NCI-H2107 treated with DMSO at 0.1 percent for 48 hours (cell line): ENCODE data around the gene KCNH6.

ENCODE experiments used
- DNase-seq: peaks from one replicate; lab custom pipeline; 2025; ENCODE audit not compliant: unreplicated experiment; lab: John Stamatoyannopoulos, UW

Gene KCNH6

DNA sequence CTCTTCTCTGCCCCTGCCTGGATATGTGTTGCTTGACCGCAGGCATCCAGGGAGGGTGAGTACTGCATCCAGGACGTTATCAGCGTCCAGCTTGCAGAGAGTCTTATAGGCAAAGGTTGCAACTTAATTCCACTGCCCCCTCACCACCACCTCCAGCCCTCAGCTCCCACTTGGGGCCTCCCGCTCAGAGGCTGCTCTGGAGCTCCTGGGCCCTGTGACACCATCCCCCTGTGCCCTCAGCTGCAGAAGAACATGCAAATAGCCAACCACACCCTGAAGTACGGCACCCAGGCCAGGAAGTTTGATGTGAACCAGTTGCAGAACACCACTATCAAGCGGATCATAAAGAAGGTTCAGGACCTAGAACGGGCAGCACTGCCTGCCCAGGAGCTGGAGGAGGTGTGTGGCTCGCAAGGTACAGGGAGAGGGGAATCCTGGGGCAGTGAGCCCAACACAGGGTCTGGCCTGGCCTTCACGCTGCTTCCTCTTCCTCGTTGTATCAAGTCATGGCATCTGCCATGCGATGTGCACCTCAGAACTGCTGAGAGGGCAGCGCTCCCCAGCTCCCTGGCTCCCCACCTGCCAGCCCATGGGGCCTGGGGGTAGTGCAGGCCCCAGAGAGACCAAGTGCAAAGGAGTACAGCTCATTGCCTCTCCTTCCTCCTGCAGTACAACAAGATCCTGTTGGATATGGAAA, 36.7 kb upstream of the KCNH6 start:
- no peak for DNase-seq

DNA sequence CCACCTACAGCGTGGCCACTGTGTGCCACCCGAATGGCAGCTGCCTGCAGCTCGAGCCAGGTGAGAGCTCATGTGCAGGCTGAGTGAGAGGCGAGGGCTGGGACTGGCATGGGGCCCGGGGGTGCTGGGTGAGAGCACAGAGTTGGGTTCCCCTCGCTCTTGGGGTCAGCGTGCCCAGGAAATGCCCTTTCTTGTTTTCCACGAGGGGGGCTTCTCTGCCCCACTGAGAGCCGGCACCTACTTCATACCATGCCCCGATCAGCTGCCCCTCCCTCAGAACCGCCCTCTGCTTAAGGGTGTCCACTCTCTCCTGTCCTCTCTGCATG, 36.2 kb upstream of the KCNH6 start:
- DNase-seq, result no peak

DNA sequence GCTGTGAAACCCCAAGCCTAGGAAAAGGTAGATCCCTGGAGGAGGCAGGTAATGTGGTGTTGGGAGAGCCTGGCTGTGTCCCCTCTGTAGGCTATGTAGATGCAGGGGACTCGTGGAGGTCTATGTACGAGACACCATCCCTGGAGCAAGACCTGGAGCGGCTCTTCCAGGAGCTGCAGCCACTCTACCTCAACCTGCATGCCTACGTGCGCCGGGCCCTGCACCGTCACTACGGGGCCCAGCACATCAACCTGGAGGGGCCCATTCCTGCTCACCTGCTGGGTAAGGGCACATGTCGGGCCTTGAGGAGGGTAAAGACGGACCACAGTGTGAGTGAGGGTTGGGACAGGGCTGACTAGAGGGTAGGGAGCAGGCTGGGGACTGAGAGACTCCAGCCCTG, 34.3 kb upstream of the KCNH6 start:
- no peak for DNase-seq

DNA sequence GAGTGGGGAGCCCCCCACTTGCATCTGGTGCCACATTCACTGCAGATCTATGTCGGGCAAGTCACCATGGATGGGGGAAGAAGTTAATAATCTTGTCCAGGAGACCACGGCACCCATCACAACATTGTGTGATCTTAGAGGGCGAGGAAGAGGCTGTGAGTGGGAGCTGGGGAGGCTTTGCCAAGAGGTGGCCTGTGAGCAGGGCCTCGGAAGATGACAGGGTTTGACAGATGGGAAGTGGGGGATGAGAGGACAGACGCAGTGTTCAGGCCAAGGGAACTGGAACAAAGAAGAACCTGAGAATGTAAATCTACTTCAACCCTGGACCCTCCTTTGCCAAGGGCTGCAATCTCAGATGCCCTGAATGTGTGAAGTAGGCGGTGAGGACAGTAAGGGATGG, 33.9 kb upstream of the KCNH6 start:
- no peak for DNase-seq

DNA sequence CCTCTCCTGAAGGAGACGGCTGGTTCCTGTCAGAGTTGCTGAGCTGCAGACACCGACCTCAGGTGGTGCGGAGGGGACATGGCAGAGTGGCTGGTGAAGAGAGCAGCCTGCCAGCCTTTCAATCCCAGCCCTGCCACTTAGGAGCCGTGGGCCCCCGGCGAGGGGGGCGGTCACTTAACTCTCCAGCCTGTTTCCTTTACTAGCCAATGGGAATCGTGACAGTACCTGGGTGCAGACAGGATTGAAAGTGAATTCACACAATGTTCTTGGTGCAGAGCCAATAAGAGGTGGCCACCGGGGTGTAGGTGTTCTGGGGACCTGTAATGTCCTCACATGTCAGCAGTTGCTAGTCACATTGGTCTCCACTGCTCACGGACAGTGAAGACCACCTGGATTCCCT, 32.8 kb upstream of the KCNH6 start:
- no peak for DNase-seq

DNA sequence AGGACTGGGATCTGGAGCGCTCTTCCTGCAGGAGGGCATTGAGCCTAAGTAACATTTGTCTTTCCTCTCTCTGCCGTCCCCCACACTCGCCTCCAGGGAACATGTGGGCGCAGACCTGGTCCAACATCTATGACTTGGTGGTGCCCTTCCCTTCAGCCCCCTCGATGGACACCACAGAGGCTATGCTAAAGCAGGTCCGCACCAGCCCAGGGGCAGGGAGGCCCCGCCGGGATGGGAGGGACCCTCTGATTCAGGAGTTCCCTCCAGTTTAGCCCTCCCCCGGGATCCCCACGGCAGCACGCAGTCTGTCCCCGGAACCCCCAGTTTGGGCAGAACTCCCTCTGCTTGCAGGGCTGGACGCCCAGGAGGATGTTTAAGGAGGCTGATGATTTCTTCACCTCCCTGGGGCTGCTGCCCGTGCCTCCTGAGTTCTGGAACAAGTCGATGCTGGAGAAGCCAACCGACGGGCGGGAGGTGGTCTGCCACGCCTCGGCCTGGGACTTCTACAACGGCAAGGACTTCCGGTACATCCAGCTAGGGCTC, 32.2 kb upstream of the KCNH6 start:
- no peak for DNase-seq

DNA sequence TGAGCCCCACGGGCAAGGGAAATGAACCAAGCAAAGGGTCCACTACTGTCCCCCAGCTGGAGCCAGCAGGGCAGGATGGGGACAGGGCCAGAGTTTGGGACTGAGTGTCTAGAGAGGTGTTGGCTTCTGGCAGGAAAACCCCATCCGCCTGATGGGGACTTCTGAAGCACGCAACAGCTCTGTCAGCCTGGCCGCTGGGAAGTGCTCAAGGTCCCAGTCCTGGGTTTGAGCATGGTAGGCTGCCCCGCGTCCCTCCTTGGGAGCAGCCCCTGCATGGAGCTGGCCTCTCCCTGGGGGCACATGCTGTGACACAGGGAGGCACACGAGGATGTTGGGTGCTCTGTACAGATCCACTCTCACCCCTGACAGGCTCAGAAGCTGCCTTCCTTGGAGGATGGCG, 31.7 kb upstream of the KCNH6 start:
- no peak for DNase-seq

DNA sequence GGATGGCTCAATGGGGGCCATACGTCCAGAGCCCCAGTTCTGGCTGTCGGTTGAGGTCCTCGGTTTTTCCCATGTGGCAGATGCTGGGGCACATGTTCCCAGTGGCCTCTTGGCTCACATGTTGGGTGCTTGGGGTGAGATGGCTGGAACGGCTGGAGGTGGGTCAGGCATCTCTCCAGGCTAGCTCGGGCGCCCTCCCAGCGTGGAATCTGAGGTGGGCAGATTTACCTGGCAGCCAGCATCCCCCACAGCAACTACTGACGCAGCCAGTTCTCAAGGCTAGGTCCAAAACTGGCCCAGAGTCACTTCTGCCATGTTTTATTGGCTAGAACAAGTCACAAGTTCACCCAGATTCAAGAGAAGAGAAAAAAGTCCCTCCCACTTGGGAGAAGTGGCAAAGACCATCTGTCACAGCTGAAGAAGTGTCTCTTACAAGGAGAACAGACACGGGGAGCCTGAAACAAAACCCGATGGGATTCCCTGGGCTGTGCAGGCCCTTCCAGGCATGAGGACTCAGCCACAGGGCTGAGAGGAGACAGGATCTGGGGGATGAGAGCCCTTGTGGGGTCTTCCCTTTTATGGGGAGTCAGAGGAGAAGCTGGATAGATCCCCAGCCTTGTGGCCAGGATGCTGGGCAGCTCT, 31.1 kb upstream of the KCNH6 start:
- no peak for DNase-seq

DNA sequence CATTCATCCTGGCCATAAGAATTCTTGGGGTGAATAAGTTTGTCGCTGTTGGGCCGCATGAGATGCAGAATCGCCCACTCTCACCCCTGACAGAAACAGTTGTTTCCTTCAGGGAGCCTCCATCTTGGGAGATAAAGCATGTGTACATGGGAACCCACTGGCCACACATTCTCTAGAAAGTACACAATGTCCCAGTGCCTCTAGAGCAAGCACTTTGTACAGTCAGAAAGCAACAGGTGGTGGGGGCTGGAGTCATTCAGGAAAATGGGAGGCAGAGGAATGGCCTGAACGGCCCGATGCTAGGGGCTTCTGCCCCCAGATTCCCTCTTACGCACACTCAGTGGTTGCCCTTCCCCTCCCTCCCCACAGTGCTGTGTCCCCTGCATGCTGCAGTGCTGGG, 30.2 kb upstream of the KCNH6 start:
- DNase-seq, result no peak

DNA sequence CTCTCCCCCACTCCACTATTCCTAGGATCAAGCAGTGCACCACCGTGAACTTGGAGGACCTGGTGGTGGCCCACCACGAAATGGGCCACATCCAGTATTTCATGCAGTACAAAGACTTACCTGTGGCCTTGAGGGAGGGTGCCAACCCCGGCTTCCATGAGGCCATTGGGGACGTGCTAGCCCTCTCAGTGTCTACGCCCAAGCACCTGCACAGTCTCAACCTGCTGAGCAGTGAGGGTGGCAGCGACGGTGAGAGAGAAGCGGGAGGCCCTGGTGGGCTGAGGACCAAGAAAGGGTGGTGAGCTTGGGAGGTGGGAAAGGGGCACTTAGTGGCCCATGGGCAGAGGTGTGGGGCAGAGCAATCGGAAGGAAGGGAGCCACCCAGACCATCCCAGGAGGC, 29.7 kb upstream of the KCNH6 start:
- DNase-seq, result no peak

DNA sequence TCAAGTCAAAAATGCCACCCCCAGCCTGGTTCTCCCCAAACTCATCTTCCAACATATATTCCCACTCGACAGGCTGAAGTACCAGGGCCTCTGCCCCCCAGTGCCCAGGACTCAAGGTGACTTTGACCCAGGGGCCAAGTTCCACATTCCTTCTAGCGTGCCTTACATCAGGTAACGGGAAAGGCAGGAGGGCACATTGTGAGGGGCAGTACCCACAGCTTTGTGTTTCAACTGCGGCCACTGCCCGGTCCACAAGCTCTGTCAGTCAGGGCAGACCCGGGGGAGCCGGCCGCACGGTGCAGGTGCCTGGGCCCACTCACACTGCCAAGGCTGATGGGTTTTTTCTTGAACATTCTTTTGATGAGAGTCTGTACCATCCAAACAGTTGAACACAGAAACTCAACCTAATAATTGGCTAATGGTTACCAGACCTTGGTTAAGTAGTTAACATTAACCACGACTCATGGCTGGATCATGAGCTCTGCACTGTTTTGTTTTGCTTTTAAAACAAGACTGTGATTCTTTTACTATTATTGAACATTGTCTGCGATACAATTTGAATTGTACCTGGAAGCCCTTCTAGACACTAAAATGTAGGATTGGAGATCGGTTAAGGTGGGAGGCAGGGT, 28.7 kb upstream of the KCNH6 start:
- no peak for DNase-seq

DNA sequence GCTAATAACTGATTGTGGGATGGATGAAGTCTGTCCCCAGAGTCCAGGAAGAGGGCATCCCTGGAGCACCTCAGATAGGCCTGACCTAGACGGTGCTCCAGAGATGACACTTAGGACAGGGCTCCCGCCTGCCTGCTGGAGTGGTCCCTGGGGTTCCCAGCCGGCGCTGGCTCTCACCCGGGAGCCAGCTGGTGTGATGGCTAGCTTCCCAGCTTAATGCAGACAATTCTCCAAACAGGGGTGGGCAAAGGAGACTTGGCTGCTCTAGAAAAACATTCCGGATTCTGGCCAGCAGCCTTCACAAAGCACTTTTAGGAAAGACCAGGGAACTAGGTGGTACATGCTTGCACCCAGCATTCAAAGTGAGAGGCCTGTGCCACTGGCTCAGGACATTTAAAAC, 27.7 kb upstream of the KCNH6 start:
- no peak for DNase-seq

DNA sequence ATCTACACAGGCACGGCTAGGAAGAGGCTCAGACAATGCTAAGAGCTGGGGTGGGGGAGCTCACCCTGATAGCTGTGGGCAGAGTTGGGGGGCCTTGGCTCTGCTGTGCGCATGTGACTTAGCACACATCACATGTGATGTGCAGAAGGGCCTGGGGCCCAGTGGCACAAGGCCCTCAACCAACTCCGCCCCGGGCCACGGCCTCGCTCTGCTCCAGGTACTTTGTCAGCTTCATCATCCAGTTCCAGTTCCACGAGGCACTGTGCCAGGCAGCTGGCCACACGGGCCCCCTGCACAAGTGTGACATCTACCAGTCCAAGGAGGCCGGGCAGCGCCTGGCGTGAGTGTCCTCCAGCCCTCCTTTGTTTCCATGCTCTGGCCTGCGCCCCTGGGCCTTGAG, 27.0 kb upstream of the KCNH6 start:
- DNase-seq, result no peak

DNA sequence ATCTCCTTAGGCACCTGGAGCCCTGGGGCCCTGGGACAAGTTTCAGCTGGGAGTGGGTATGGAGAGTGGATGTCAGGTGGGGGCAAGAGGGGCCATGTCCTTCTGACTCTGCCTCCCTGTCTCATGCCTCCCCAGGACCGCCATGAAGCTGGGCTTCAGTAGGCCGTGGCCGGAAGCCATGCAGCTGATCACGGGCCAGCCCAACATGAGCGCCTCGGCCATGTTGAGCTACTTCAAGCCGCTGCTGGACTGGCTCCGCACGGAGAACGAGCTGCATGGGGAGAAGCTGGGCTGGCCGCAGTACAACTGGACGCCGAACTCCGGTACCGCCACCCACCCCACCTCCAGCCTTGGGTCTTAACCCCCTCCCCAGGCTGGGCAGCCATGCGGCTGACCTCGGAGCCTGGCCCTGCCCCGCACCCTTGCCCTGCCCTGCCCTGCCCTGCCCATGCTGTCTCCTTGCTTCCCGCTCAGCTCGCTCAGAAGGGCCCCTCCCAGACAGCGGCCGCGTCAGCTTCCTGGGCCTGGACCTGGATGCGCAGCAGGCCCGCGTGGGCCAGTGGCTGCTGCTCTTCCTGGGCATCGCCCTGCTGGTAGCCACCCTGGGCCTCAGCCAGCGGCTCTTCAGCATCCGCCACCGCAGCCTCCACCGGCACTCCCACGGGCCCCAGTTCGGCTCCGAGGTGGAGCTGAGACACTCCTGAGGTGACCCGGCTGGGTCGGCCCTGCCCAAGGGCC, 26.3 kb upstream of the KCNH6 start:
- DNase-seq, result no peak

DNA sequence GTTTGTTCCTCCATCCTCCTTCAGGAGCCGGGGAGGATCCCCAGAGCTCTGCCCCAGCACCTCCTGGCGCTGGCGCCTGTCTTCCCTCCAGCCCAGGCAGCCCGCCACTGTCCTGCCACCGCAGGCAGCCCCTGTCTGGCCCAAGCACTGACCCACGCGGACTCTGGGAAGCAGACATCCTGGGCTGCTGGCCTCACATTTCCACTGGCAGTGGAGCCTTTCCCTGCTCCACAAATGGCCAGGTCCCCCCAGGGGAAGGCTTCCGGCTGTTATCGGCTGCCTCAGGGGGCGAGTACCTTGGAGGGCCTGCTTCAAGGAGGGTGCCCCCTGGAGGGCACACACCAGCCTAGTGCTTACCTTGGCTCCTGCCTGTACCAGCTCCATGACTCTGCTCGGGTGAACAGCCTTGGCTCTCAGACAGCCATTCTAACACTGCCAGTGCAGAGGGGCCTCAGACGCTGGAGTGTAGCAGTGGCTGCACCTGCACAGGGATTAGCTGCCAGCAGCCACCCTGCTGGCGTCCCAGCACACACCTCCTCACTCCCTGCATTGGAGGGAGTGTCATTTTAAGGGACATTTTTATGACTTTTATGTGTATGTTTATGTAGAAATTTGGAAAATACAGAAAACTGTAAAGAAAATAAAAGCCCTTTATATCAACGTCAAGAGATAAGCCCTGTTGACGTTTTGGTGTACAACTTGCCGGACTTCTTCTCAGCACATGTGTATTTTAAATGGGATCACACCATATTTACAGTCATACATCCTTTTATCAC, 25.3 kb upstream of the KCNH6 start:
- peak; percentile 55 for DNase-seq

DNA sequence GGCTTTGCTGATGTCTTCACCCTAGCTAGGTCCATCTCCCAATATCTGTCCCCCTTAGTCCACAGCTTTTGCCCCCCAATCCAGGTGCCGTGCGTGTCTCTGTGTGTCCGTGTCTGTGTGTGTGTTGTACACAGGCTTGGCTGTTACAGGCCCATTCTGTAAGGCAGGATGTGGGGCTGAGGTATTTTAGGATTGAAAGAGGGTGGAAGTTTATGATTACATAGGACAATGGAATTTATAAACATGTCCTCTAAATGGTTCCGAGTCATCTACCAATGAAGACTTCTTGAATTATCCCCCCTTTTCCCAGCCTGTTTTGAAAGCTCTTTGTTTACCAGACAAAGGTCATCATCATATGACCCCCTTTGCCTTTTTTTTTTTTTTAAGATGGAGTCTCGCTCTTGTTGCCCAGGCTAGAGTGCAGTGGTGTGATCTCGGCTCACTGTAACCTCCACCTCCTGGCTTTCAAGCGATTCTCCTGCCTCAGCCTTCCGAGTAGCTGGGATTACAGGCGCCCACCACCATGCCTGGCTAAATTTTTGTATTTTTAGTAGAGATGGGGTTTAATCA, 24.4 kb upstream of the KCNH6 start:
- no peak for DNase-seq

DNA sequence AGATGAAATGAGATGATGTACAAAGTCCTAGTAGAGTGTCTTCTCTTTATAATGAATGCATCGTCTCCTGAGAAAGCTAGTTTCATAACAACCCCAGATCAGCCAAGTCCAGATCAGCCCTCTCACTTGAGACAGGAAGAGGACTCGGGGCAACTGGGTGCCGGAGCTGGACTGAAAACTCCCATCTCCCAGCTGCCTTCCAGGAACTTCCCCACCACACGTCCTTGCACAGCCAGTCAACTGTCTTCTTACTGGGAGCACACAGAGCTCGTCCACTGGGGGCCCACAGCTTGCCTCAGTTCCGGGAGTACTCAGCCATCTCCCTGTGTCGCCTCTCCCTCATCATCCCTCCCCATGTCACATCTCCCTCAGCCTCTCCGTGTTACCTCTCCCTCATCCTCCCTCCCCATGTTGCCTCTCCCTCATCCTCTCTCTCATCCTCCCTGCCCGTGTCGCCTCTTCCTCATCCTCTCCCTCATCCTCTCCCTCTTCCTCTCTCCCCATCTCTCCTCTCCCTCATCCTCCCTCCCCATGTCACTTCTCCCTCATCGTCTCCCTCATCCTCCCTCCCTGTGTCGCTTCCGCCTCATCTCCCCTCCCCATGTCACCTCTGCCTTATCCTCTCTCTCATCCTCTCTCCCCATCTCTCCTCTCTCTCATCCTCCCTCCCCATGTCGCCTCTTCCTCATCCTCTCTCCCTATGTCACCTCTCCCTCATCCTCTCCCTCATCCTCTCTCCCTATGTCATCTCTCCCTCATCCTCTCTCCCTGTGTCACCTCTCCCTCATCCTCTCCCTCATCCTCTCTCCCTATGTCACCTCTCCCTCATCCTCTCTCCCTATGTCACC, 22.4 kb upstream of the KCNH6 start:
- DNase-seq, result no peak

DNA sequence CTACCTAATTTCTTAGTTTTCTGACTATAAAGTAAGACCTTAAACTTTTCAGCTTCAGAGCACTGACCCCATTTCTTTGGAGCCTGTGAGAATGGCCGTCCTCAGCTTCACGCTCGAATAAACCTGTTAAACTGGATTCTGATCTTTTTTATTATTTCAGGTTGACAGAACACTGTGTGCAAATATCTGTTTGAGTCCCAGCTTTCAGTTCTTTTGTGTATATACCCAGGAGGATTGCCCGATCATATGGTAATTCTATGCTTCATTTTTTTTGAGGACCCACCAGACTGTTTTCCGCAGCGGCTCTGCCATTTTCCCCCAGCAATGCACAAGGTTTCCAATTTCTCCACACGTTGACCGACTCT, 19.8 kb upstream of the KCNH6 start:
- DNase-seq, result peak; percentile 69

DNA sequence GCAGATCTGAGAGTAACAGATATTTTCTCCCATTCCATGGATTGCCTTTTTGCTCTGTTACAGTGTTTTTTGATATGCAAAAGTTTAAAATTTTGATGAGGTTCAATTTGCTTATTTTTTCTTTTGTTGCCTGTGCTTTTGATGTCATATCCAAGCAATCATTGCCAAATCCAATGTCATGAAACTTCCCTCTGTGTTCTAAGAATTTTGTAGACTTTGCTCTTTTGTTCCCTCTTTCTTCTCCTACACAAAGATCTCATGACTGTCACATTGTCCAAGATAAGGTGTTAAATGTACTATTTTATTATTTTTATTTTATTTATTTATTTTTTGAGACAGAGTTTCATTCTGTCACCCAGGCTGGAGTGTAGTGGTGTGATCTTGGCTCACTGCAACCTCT, 18.9 kb upstream of the KCNH6 start:
- DNase-seq, result no peak

DNA sequence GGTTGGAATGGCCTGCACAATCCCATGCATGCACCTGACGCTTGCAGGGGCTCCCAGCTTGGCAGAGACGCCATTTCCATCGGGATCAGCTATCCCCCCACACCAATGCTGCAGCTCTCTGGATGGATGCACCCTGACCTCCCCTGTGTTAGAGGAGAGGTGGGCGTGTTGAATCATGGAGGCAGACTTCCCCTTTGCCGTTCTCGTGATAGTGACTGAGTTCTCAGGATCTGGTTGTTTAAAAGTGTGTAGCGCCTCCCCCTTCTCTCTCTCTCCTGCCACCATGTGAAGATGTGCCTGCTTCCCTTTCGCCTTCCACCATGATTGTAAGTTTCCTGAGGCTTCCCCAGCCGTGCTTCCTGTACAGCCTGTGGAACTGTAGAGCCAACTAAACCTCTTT, 17.8 kb upstream of the KCNH6 start:
- DNase-seq, result no peak
